ENCODE data around the gene ZSWIM3.

ZSWIM3 gene

GRCh38 chr20:45896641-45897161, 39.3 kb downstream of the ZSWIM3 start:
- TF ChIP-seq PATZ1 (CRISPR knock-in tag; IDR thresholded peaks at IDR 0.05; ENCODE audit: borderline replicate concordance) (no peak), CSDC2 (CRISPR knock-in tag; IDR thresholded peaks at IDR 0.05) (no peak), ZNF565 (CRISPR knock-in tag; conservative IDR thresholded peaks at IDR 0.05; ENCODE audit: low read depth) (no peak), SNAI2 (CRISPR knock-in tag; IDR thresholded peaks at IDR 0.05) (no peak), ISL1 (CRISPR knock-in tag; IDR thresholded peaks at IDR 0.05) (no peak)
- no peak for ATAC-seq

GRCh38 chr20:45897289-45897688, 39.9 kb downstream of the ZSWIM3 start:
- TF ChIP-seq PPARA (CRISPR knock-in tag; IDR thresholded peaks at IDR 0.05; ENCODE audit: borderline replicate concordance): no peak
- no peak for TF ChIP-seq ZFP30 (CRISPR knock-in tag; IDR thresholded peaks at IDR 0.05)
- TF ChIP-seq TOX (CRISPR knock-in tag; IDR thresholded peaks at IDR 0.05; ENCODE audit: borderline replicate concordance): no peak
- no peak for TF ChIP-seq CREB5 (CRISPR knock-in tag; IDR thresholded peaks at IDR 0.05; ENCODE audit: low read depth)
- no peak for TF ChIP-seq POU6F1 (CRISPR knock-in tag; IDR thresholded peaks at IDR 0.05; ENCODE audit: borderline replicate concordance, low read depth)
- TF ChIP-seq ZNF565 (CRISPR knock-in tag; conservative IDR thresholded peaks at IDR 0.05; ENCODE audit: low read depth): no peak
- no peak for ATAC-seq

- ATAC-seq: no peak
- TF ChIP-seq ZFP30 (CRISPR knock-in tag; IDR thresholded peaks at IDR 0.05) (no peak), TCF4 (CRISPR knock-in tag; IDR thresholded peaks at IDR 0.05; ENCODE audit: borderline replicate concordance) (no peak), TSHZ2 (CRISPR knock-in tag; IDR thresholded peaks at IDR 0.05) (no peak), GLIS3 (CRISPR knock-in tag; IDR thresholded peaks at IDR 0.05) (no peak), CSRNP3 (CRISPR knock-in tag; IDR thresholded peaks at IDR 0.05) (no peak), TOX (CRISPR knock-in tag; IDR thresholded peaks at IDR 0.05; ENCODE audit: borderline replicate concordance) (no peak), OSR1 (CRISPR knock-in tag; IDR thresholded peaks at IDR 0.05) (no peak), PPARA (CRISPR knock-in tag; IDR thresholded peaks at IDR 0.05; ENCODE audit: borderline replicate concordance) (no peak), ZC3H10 (CRISPR knock-in tag; IDR thresholded peaks at IDR 0.05) (no peak), ZFP3 (CRISPR knock-in tag; IDR thresholded peaks at IDR 0.05) (no peak), POU6F1 (CRISPR knock-in tag; IDR thresholded peaks at IDR 0.05; ENCODE audit: borderline replicate concordance, low read depth) (no peak), SNAI2 (CRISPR knock-in tag; IDR thresholded peaks at IDR 0.05) (no peak), ISL1 (CRISPR knock-in tag; IDR thresholded peaks at IDR 0.05) (no peak)
Observed at GRCh38 chr20:45897692-45898091, 40.3 kb downstream of the ZSWIM3 start.
